CD4-positive, alpha-beta T cell (primary cell): ENCODE measurements around the gene DOCK6. TPM values are rescaled to one million over a fixed set of nuclear protein-coding genes. Genes with fewer than 3 reads are reported as not detected.

ENCODE experiments used
- ATAC-seq: fragments of 200-7000 bp; cut with Tn5 transposase; one replicate; pipeline ENCODE4 v1.10.0; 2022; ENCODE audit warnings: mild to moderate bottlenecking; ENCODE audit not compliant: poor library complexity
- CTCF ChIA-PET: fragments of 350-600 bp; sonication (Branson Sonifier 250); formaldehyde crosslinking; loops from one replicate; lab custom pipeline; 2021; ENCODE audit warnings: antibody characterized with exemption, inconsistent platforms; lab: Charles Lee
- POLR2A ChIA-PET: fragments of 350-600 bp; sonication (Branson Sonifier 250); formaldehyde crosslinking; loops from one replicate; lab custom pipeline; 2021; ENCODE audit warnings: antibody characterized with exemption, inconsistent platforms; lab: Charles Lee
- DNase-seq, 14 experiments: peaks; one replicate each; pipeline ENCODE4 v3.0.0-alpha.2; 2013 to 2020; ENCODE audit warnings: mixed read lengths in 2 of 14
- H3K27ac ChIP-seq, 2 donors: one replicate each; pipeline versions ENCODE4 v1.5.1 to v1.7.0; 2013; ENCODE audit warnings: low read length in 2 of 2, low read depth in 1 of 2, mild to moderate bottlenecking in 1 of 2
- H3K27me3 ChIP-seq, 2 experiments: 1 replicate in 1 of 2; 2 replicates in 1 of 2; pipeline versions ENCODE4 v1.6.1 to v1.7.0; 2013; ENCODE audit warnings: low read length in 2 of 2, control low read depth in 1 of 2, mild to moderate bottlenecking in 1 of 2, moderate library complexity in 1 of 2; ENCODE audit not compliant: insufficient read depth in 2 of 2, control insufficient read depth in 1 of 2
- H3K36me3 ChIP-seq: one replicate; pipeline ENCODE4 v1.6.1; 2013; ENCODE audit warnings: low read length, control low read depth; ENCODE audit not compliant: insufficient read depth
- H3K4me1 ChIP-seq: one replicate; pipeline ENCODE4 v1.6.1; 2013; ENCODE audit warnings: low read length, control low read depth; ENCODE audit not compliant: insufficient read depth
- H3K4me3 ChIP-seq: one replicate; pipeline ENCODE4 v1.5.1; 2013; ENCODE audit warnings: mild to moderate bottlenecking, low read length, moderate library complexity
- H3K9me3 ChIP-seq, 2 experiments: 1 replicate in 1 of 2; 2 replicates in 1 of 2; pipeline versions ENCODE4 v1.6.1 to v1.7.0; 2013; ENCODE audit warnings: low read length in 2 of 2, mild to moderate bottlenecking in 2 of 2, control low read depth in 1 of 2, moderate library complexity in 1 of 2; ENCODE audit not compliant: control insufficient read depth in 1 of 2, insufficient read depth in 1 of 2
- H3K27ac Mint-ChIP-seq: one replicate; pipeline ENCODE4 v1.8.0; 2020; ENCODE audit warnings: mixed read lengths
- H3K27me3 Mint-ChIP-seq: one replicate; pipeline ENCODE4 v1.8.0; 2021; ENCODE audit warnings: mixed read lengths
- H3K36me3 Mint-ChIP-seq: one replicate; pipeline ENCODE4 v1.8.0; 2021; ENCODE audit warnings: low read depth, mixed read lengths
- H3K4me1 Mint-ChIP-seq: one replicate; pipeline ENCODE4 v1.8.0; 2021; ENCODE audit warnings: low read depth, mixed read lengths
- H3K4me3 Mint-ChIP-seq: one replicate; pipeline ENCODE4 v1.8.0; 2020; ENCODE audit warnings: mild to moderate bottlenecking, mixed read lengths
- H3K9me3 Mint-ChIP-seq: one replicate; pipeline ENCODE4 v1.8.0; 2020; ENCODE audit warnings: mixed read lengths
- intact Hi-C, 2 experiments: fragments of 100-400 bp; cut with DNase I in 1 of 2; cut with micrococcal nuclease in 1 of 2; formaldehyde crosslinking; loops; one replicate each; pipeline versions ENCODE4 v1.15.1 to v1.9.0; 2023 to 2025; cut with DNase I, micrococcal nuclease
- total RNA-seq, 174 experiments: library from RNA in 2 of 174; stranded (reverse) in 2 of 174; gene quantifications; one replicate each; pipeline ENCODE4 v1.2.3 and lab custom pipeline; 2021 to 2026
- TF ChIP-seq, protein P1 (sequence below): fragments of 200-600 bp; IDR thresholded peaks from one replicate; pipeline ENCODE4 v1.8.0; 2022; ENCODE audit warnings: antibody characterized with exemption, mild to moderate bottlenecking

The DOCK6 gene
- total RNA-seq, 2 experiments from 2014 or later = 0.14 to 0.38 TPM

GRCh38 chr19:11295665-11296245 is 33.4 kb upstream of the DOCK6 start, which contains the start of gene TSPAN16:
TSPAN16 (plus strand) TSS chr19:11296160; CDS start chr19:11296298, 138 bp downstream.
- no peak within 1 kb of the TSS for H3K27ac ChIP-seq
- H3K4me1 ChIP-seq = peaks cover 11% of the 10 kb centered on the region
- no peaks in the 10 kb centered on the region for H3K9me3 ChIP-seq

DNA sequence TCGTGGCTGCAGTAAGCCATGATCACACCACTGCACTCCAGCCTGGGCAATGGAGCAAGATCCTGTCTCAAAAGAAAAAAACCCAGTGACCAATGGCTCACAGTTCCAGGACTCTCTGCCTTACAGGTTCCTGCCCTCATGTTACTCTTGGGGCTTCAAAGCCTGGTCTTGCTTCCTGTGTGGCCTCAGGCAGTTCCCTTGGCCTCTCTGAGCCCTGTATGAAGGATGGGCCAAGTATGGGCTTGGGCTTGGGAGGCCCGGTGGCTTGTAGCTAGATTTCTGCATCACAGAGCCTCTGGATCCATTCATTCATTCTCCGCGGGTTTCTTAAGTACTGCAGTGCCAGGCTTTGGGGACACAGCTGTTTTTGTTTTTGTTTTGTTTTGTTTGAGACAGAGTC is 32.9 kb upstream of the DOCK6 start:
- no peaks in the 10 kb centered on the region for H3K9me3 ChIP-seq
- peaks cover 14 to 16% of the 10 kb centered on the region in 2 experiments for H3K27me3 ChIP-seq
- H3K4me3 Mint-ChIP-seq = no peak overlapping the region
- H3K27ac ChIP-seq = no peak overlapping the region
- H3K4me1 ChIP-seq = peaks cover 11% of the 10 kb centered on the region
- POLR2A ChIA-PET = interaction anchor here (0.5 kb wide), 1 partner anchor 260 kb away, joined by 3 read pairs; no protein-coding TSS in a partner anchor
- H3K4me1 Mint-ChIP-seq = peaks cover 9% of the 10 kb centered on the region
- intact Hi-C loops = no loop called here
- H3K36me3 ChIP-seq = no peaks in the 10 kb centered on the region
- DNase-seq (no peak), ATAC-seq (no peak)
- H3K9me3 Mint-ChIP-seq = no peaks in the 10 kb centered on the region
- TF ChIP-seq, protein P1, sequence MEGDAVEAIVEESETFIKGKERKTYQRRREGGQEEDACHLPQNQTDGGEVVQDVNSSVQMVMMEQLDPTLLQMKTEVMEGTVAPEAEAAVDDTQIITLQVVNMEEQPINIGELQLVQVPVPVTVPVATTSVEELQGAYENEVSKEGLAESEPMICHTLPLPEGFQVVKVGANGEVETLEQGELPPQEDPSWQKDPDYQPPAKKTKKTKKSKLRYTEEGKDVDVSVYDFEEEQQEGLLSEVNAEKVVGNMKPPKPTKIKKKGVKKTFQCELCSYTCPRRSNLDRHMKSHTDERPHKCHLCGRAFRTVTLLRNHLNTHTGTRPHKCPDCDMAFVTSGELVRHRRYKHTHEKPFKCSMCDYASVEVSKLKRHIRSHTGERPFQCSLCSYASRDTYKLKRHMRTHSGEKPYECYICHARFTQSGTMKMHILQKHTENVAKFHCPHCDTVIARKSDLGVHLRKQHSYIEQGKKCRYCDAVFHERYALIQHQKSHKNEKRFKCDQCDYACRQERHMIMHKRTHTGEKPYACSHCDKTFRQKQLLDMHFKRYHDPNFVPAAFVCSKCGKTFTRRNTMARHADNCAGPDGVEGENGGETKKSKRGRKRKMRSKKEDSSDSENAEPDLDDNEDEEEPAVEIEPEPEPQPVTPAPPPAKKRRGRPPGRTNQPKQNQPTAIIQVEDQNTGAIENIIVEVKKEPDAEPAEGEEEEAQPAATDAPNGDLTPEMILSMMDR = no peak
- H3K4me3 ChIP-seq = no peak overlapping the region
- no peak overlapping the region for H3K27ac Mint-ChIP-seq
- H3K36me3 Mint-ChIP-seq = no peaks in the 10 kb centered on the region
- CTCF ChIA-PET = no interaction called here
- H3K27me3 Mint-ChIP-seq = peaks cover 35% of the 10 kb centered on the region

More at GRCh38 chr19:11295665-11296245, 33.4 kb upstream of the DOCK6 start, which contains the start of gene TSPAN16:
- ChIA-PET POLR2A (no interaction called here), CTCF (interaction anchor here (1.2 kb wide), 1 partner anchor 187 kb away, joined by 3 read pairs; no protein-coding TSS in a partner anchor)
- TF ChIP-seq, protein P1 = no peak
- H3K4me1 Mint-ChIP-seq = peaks cover 9% of the 10 kb centered on the region
- peaks cover 34% of the 10 kb centered on the region for H3K27me3 Mint-ChIP-seq
- H3K9me3 Mint-ChIP-seq = no peaks in the 10 kb centered on the region
- H3K4me3 ChIP-seq = no peak within 1 kb of the TSS
- H3K27ac Mint-ChIP-seq = no peak within 1 kb of the TSS
- no peaks in the 10 kb centered on the region for H3K36me3 Mint-ChIP-seq
- H3K36me3 ChIP-seq = no peaks in the 10 kb centered on the region
- no peak for ATAC-seq
- intact Hi-C loops = no loop called here
- no peak within 1 kb of the TSS for H3K4me3 Mint-ChIP-seq
- DNase-seq = no peak
- H3K27me3 ChIP-seq = peaks cover 14 to 16% of the 10 kb centered on the region in 2 experiments

DNA sequence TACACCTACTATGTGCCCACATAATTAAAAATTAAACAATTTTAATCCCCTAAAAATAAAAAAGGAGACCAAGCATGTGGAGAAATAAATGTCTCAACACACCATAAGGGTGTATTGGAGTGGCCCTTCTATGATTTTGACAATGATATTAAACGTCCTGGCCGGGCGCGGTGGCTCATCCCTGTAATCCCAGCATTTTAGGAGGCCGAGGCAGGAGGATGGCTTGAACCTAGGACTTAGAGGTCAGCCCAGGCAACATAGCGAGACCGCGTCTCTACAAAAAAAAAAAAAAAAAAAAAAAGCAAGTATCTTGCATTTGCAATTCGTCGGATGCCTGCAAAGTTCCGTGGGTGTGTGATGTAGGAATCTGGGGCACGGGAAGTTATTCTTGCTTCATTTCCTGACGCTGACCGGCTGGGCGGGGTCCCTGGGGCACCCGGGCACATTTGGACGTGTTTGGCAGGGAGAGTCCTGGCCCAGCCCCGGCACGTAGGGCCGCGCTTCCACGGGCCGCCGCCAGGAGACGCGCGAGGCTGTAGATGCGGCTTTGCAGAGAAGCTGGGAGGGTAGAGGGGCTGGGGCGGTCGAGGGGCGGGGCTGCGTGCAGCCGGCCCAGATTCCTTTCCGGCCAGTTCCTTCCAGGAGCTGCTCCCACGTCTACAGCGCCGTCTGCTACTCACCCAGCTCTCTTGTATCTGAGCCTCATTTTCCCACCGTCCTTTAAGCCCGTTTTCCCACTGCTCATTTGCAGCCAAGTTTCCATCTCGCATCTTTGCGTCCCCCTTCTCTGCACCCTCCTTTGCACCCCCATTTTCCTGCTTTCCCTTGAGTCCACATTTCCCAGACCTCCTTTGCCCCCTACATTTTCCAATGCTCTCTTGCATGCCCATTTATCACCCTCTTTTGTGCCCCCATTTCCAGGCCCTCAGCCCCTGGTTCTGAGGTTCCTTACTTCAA is 31.4 kb upstream of the DOCK6 start:
- intact Hi-C loops = loop anchor here (1.0 to 2.0 kb wide), 4 partner anchors 153 to 294 kb away; no protein-coding TSS in a partner anchor
- no peak overlapping the region for H3K4me3 ChIP-seq
- H3K9me3 ChIP-seq = no peaks in the 10 kb centered on the region
- peaks cover 14 to 16% of the 10 kb centered on the region in 2 experiments for H3K27me3 ChIP-seq
- H3K27ac Mint-ChIP-seq = no peak overlapping the region
- H3K4me1 ChIP-seq = peaks cover 11% of the 10 kb centered on the region
- H3K27ac ChIP-seq = no peak overlapping the region
- peak; percentile 98 for ATAC-seq
- H3K4me3 Mint-ChIP-seq = no peak overlapping the region
- no peaks in the 10 kb centered on the region for H3K36me3 Mint-ChIP-seq
- ChIA-PET POLR2A (interaction anchor here (1.1 kb wide), 2 partner anchors 11 to 82 kb away, joined by 4 to 7 read pairs; no protein-coding TSS in a partner anchor), CTCF (interaction anchor here (0.6 to 1.5 kb wide), 17 partner anchors 11 to 1971 kb away, joined by 3 to 16 read pairs (median 3); partner anchors contain the start of genes CCDC159, ODAD3, PRKCSH and SWSAP1)
- H3K27me3 Mint-ChIP-seq = peaks cover 39% of the 10 kb centered on the region
- H3K9me3 Mint-ChIP-seq = no peaks in the 10 kb centered on the region
- peaks cover 9% of the 10 kb centered on the region for H3K4me1 Mint-ChIP-seq
- H3K36me3 ChIP-seq = no peaks in the 10 kb centered on the region
- peak; percentile 57 to 87 (median 77) for DNase-seq
- TF ChIP-seq, protein P1 = peak; percentile 86
